ENCODE measurements around the gene SPATA2.
"Not testable (repeated sequence)": the region's sequence is repeated elsewhere in the genome, so short reads cannot be mapped to it uniquely, and the experiment has no call there.

Gene SPATA2

GRCh38 chr20:49882171-49882970 lies 33.0 kb downstream of the SPATA2 start:
- FAIRE-seq, result no peak

GRCh38 chr20:49880724-49881445 lies 34.4 kb downstream of the SPATA2 start:
- no peak for FAIRE-seq

- FAIRE-seq, result no peak
Measured at GRCh38 chr20:49880177-49880576, 35.2 kb downstream of the SPATA2 start.

- no peak for FAIRE-seq
Measured at GRCh38 chr20:49878977-49879376, 36.4 kb downstream of the SPATA2 start.

GRCh38 chr20:49877386-49877921 lies 37.9 kb downstream of the SPATA2 start:
- no peak for FAIRE-seq

- FAIRE-seq, result no peak
Measured at GRCh38 chr20:49874696-49875095, 40.6 kb downstream of the SPATA2 start.

GRCh38 chr20:49872056-49872455 lies 43.3 kb downstream of the SPATA2 start:
- FAIRE-seq, result no peak

GRCh38 chr20:49871391-49871948 lies 43.9 kb downstream of the SPATA2 start:
- FAIRE-seq, result no peak

GRCh38 chr20:49870261-49870660 lies 45.1 kb downstream of the SPATA2 start:
- FAIRE-seq, result no peak

GRCh38 chr20:49868964-49869363 lies 46.4 kb downstream of the SPATA2 start:
- FAIRE-seq, result no peak

- FAIRE-seq, result no peak
Measured at GRCh38 chr20:49868538-49868937, 46.8 kb downstream of the SPATA2 start.

- FAIRE-seq, result no peak
Measured at GRCh38 chr20:49867453-49868215, 47.7 kb downstream of the SPATA2 start.

GRCh38 chr20:49866051-49866450 lies 49.3 kb downstream of the SPATA2 start:
- FAIRE-seq, result no peak

GRCh38 chr20:49865559-49865958 lies 49.8 kb downstream of the SPATA2 start:
- FAIRE-seq, result no peak

GRCh38 chr20:49863666-49864065 lies 51.7 kb downstream of the SPATA2 start:
- FAIRE-seq, result no peak

- no peak for FAIRE-seq
Measured at GRCh38 chr20:49862607-49863200, 52.6 kb downstream of the SPATA2 start.

- not testable (repeated sequence) for FAIRE-seq
Measured at GRCh38 chr20:49861232-49861631, 54.1 kb downstream of the SPATA2 start.

- no peak for FAIRE-seq
Measured at GRCh38 chr20:49859807-49860206, 55.5 kb downstream of the SPATA2 start.

GRCh38 chr20:49859011-49859410 lies 56.3 kb downstream of the SPATA2 start:
- no peak for FAIRE-seq

GRCh38 chr20:49858076-49858585 lies 57.2 kb downstream of the SPATA2 start:
- no peak for FAIRE-seq

GRCh38 chr20:49856904-49857303 lies 58.4 kb downstream of the SPATA2 start:
- FAIRE-seq, result no peak

All from colon (tissue), 2 donors.